NB4 (cell line): Measurements from ENCODE around the gene MALRD1.

Source experiments
- MYC ChIP-seq: IDR thresholded peaks from 2 replicates; pipeline ENCODE4 v1.6.1; 2011; ENCODE audit warnings: low read depth, low read length
- POLR2A ChIP-seq: IDR thresholded peaks from 2 replicates; pipeline ENCODE4 v1.6.1; 2011; ENCODE audit warnings: mild to moderate bottlenecking; ENCODE audit not compliant: insufficient read length; ENCODE audit errors: extremely low read depth
- TF ChIP-seq, protein P1 (sequence below): IDR thresholded peaks from one replicate; pipeline ENCODE4 v1.5.1; 2012; ENCODE audit warnings: low read depth, low read length

DNA sequence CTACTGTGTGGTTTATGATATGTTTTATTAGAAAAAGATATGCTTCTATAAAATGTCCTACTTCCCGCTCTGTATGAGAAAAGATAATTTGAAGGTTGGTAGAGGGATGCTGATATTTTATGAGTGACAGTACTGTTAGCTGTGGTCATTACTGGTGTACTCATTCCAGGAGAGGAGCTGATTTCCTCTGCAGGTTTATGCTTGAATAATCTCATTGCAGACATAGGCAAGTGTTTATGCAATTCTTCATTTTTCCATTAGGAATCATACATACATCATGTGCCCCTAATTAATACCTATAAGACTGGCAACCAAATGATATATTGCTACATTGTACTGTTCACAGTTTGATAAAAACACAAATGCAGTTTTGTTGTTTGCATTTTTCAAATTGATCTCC is 269.4 kb downstream of the MALRD1 start:
- TF ChIP-seq, protein P1, sequence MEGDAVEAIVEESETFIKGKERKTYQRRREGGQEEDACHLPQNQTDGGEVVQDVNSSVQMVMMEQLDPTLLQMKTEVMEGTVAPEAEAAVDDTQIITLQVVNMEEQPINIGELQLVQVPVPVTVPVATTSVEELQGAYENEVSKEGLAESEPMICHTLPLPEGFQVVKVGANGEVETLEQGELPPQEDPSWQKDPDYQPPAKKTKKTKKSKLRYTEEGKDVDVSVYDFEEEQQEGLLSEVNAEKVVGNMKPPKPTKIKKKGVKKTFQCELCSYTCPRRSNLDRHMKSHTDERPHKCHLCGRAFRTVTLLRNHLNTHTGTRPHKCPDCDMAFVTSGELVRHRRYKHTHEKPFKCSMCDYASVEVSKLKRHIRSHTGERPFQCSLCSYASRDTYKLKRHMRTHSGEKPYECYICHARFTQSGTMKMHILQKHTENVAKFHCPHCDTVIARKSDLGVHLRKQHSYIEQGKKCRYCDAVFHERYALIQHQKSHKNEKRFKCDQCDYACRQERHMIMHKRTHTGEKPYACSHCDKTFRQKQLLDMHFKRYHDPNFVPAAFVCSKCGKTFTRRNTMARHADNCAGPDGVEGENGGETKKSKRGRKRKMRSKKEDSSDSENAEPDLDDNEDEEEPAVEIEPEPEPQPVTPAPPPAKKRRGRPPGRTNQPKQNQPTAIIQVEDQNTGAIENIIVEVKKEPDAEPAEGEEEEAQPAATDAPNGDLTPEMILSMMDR: no peak
- TF ChIP-seq POLR2A (no peak), MYC (no peak)
